Skeletal muscle satellite cell (primary cell): ENCODE measurements around the gene TICAM1.
A peak's percentile ranks its signal among the peaks of the same experiment; 100 is the strongest.
"Not testable (repeated sequence)": the region's sequence is repeated elsewhere in the genome, so short reads cannot be mapped to it uniquely, and the experiment has no call there.

Experiments used
- H3K27me3 ChIP-seq: 2 replicates; pipeline ENCODE4 v1.7.0; 2013; ENCODE audit warnings: low read length; ENCODE audit not compliant: control insufficient read depth, insufficient read depth
- H3K36me3 ChIP-seq: 2 replicates; pipeline ENCODE4 v1.7.0; 2013; ENCODE audit warnings: mild to moderate bottlenecking, control low read depth, low read length; ENCODE audit not compliant: insufficient read depth
- H3K4me1 ChIP-seq: 2 replicates; pipeline ENCODE4 v1.7.0; 2013; ENCODE audit warnings: low read length; ENCODE audit not compliant: control insufficient read depth, insufficient read depth
- H3K4me2 ChIP-seq: 2 replicates; pipeline ENCODE4 v1.7.0; 2013; ENCODE audit warnings: mild to moderate bottlenecking, low read length
- H3K4me3 ChIP-seq: 2 replicates; pipeline ENCODE4 v1.7.0; 2013; ENCODE audit warnings: low read length
- H3K9ac ChIP-seq: 2 replicates; pipeline ENCODE4 v1.7.0; 2013; ENCODE audit warnings: mild to moderate bottlenecking, low read depth, low read length, moderate library complexity
- H3K9me3 ChIP-seq: replicated peaks from 2 replicates; pipeline ENCODE4 v1.7.0; 2013; ENCODE audit warnings: mild to moderate bottlenecking, control low read depth, low read length

Gene TICAM1

GRCh38 chr19:4839192-4839591, 7.7 kb upstream of the TICAM1 start:
- H3K9ac ChIP-seq = no peak overlapping the region
- H3K36me3 ChIP-seq = peaks cover 55% of the 10 kb centered on the region
- no peaks in the 10 kb centered on the region for H3K9me3 ChIP-seq
- no peaks in the 10 kb centered on the region for H3K4me1 ChIP-seq
- H3K27me3 ChIP-seq = no peaks in the 10 kb centered on the region
- no peak overlapping the region for H3K4me2 ChIP-seq
- no peak overlapping the region for H3K4me3 ChIP-seq

- Histone ChIP-seq H3K9ac (no peak overlapping the region), H3K4me3 (no peak overlapping the region), H3K27me3 (no peaks in the 10 kb centered on the region), H3K9me3 (no peaks in the 10 kb centered on the region), H3K4me2 (no peak overlapping the region), H3K36me3 (peaks cover 9% of the 10 kb centered on the region), H3K4me1 (peaks cover 3% of the 10 kb centered on the region)
These were observed 1.3 kb upstream of the TICAM1 start for GRCh38 chr19:4832776-4833175.

- not testable (repeated sequence) for H3K27me3 ChIP-seq, H3K36me3 ChIP-seq, H3K4me1 ChIP-seq, H3K9me3 ChIP-seq
- Histone ChIP-seq H3K9ac (peak overlapping the region; percentile 90), H3K4me2 (peak overlapping the region; percentile 88), H3K4me3 (peak overlapping the region; percentile 81)
These were observed 448 bp upstream of the TICAM1 start for GRCh38 chr19:4831979-4832340.

GRCh38 chr19:4830768-4831265, 695 bp downstream of the TICAM1 start:
- Histone ChIP-seq H3K27me3 (no peaks in the 10 kb centered on the region), H3K9ac (peak overlapping the region; percentile 90), H3K9me3 (no peaks in the 10 kb centered on the region), H3K4me3 (peak overlapping the region; percentile 81), H3K4me2 (peak overlapping the region; percentile 88), H3K36me3 (peaks cover 3% of the 10 kb centered on the region), H3K4me1 (peaks cover 3% of the 10 kb centered on the region)

- H3K4me2 ChIP-seq = peak overlapping the region; percentile 88
- H3K27me3 ChIP-seq = no peaks in the 10 kb centered on the region
- H3K9ac ChIP-seq = peak overlapping the region; percentile 90
- no peaks in the 10 kb centered on the region for H3K9me3 ChIP-seq
- peak overlapping the region; percentile 81 for H3K4me3 ChIP-seq
- H3K4me1 ChIP-seq = peaks cover 3% of the 10 kb centered on the region
- H3K36me3 ChIP-seq = peaks cover 3% of the 10 kb centered on the region
These were observed 1.2 kb downstream of the TICAM1 start for GRCh38 chr19:4830332-4830731.

GRCh38 chr19:4829001-4829712, 2.4 kb downstream of the TICAM1 start:
- Histone ChIP-seq H3K36me3 (peaks cover 3% of the 10 kb centered on the region), H3K27me3 (no peaks in the 10 kb centered on the region), H3K4me3 (peak overlapping the region; percentile 20), H3K4me1 (peaks cover 3% of the 10 kb centered on the region), H3K9ac (no peak overlapping the region), H3K9me3 (no peaks in the 10 kb centered on the region), H3K4me2 (peak overlapping the region; percentile 66)

GRCh38 chr19:4823577-4823976, 7.9 kb downstream of the TICAM1 start:
- no peaks in the 10 kb centered on the region for H3K27me3 ChIP-seq
- H3K4me1 ChIP-seq = no peaks in the 10 kb centered on the region
- peaks cover 6% of the 10 kb centered on the region for H3K36me3 ChIP-seq
- H3K9ac ChIP-seq = no peak overlapping the region
- H3K9me3 ChIP-seq = no peaks in the 10 kb centered on the region
- H3K4me3 ChIP-seq = no peak overlapping the region
- no peak overlapping the region for H3K4me2 ChIP-seq

- H3K4me3 ChIP-seq, H3K4me2 ChIP-seq, H3K36me3 ChIP-seq, H3K9ac ChIP-seq, H3K27me3 ChIP-seq, H3K9me3 ChIP-seq, H3K4me1 ChIP-seq: not testable (repeated sequence)
These were observed 9.2 kb downstream of the TICAM1 start for GRCh38 chr19:4822354-4822753.

- no peaks in the 10 kb centered on the region for H3K27me3 ChIP-seq
- no peak overlapping the region for H3K4me3 ChIP-seq
- H3K36me3 ChIP-seq = peaks cover 17% of the 10 kb centered on the region
- no peak overlapping the region for H3K4me2 ChIP-seq
- no peak overlapping the region for H3K9ac ChIP-seq
- H3K9me3 ChIP-seq = no peaks in the 10 kb centered on the region
- no peaks in the 10 kb centered on the region for H3K4me1 ChIP-seq
These were observed 10.2 kb downstream of the TICAM1 start for GRCh38 chr19:4821265-4821664.

- peaks cover 10% of the 10 kb centered on the region for H3K4me1 ChIP-seq
- H3K9me3 ChIP-seq = no peaks in the 10 kb centered on the region
- H3K27me3 ChIP-seq = no peaks in the 10 kb centered on the region
- peaks cover 21% of the 10 kb centered on the region for H3K36me3 ChIP-seq
- H3K4me2 ChIP-seq = no peak overlapping the region
- H3K4me3 ChIP-seq = no peak overlapping the region
- no peak overlapping the region for H3K9ac ChIP-seq
These were observed 13.8 kb downstream of the TICAM1 start for GRCh38 chr19:4817467-4818277.

GRCh38 chr19:4816950-4817278, 14.6 kb downstream of the TICAM1 start:
- Histone ChIP-seq H3K4me3 (no peak overlapping the region), H3K9me3 (no peaks in the 10 kb centered on the region), H3K4me1 (peaks cover 10% of the 10 kb centered on the region), H3K4me2 (no peak overlapping the region), H3K27me3 (no peaks in the 10 kb centered on the region), H3K9ac (no peak overlapping the region), H3K36me3 (peaks cover 21% of the 10 kb centered on the region)
